GM12891 (cell line): ENCODE results near the gene PLPP3. TPM values are rescaled to one million over a fixed set of nuclear protein-coding genes. Genes with fewer than 3 reads are reported as not detected.
"Not testable (repeated sequence)": the region's sequence is repeated elsewhere in the genome, so short reads cannot be mapped to it uniquely, and the experiment has no call there.

ENCODE experiments used
- DNase-seq: peaks from one replicate; pipeline ENCODE4 v3.0.0; 2011; ENCODE audit warnings: low spot score; ENCODE audit not compliant: insufficient read length
- FAIRE-seq: peaks from 2 replicates; lab custom pipeline; 2011; peaks lifted over from hg19 to GRCh38; lab: Jason Lieb, UNC
- PAX5 ChIP-seq: IDR thresholded peaks from 2 replicates; pipeline ENCODE4 v1.6.1; 2011; ENCODE audit warnings: low read length, moderate library complexity, mild to moderate bottlenecking; ENCODE audit not compliant: insufficient read depth, severe bottlenecking
- POLR2A ChIP-seq: IDR thresholded peaks from 2 replicates; pipeline ENCODE4 v1.6.1; 2011; ENCODE audit warnings: low read depth, low read length, control low read depth
- POLR2AphosphoS5 ChIP-seq: IDR thresholded peaks from 2 replicates; pipeline ENCODE4 v1.6.1; 2011; ENCODE audit warnings: low read depth, low read length, control low read depth
- POU2F2 ChIP-seq: IDR thresholded peaks from 2 replicates; pipeline ENCODE4 v1.6.1; 2011; ENCODE audit warnings: low read depth, mild to moderate bottlenecking, control low read depth, low read length, moderate library complexity
- SPI1 ChIP-seq: IDR thresholded peaks from 2 replicates; pipeline ENCODE4 v1.6.1; 2011; ENCODE audit warnings: low read depth, low read length, control low read depth
- TAF1 ChIP-seq: IDR thresholded peaks from 2 replicates; pipeline ENCODE4 v1.6.1; 2011; ENCODE audit warnings: low read depth, low read length, control low read depth
- polyA plus RNA-seq: library from polyadenylated mRNA; unstranded; fragments of >200 nt; gene quantifications from one replicate; pipeline ENCODE4 v1.2.1, GENCODE V29; 2012; ENCODE audit warnings: low read depth, missing spikeins, inconsistent platforms; ENCODE audit not compliant: missing spikeins

PLPP3 gene
- polyA plus RNA-seq = 0.22 TPM

DNA sequence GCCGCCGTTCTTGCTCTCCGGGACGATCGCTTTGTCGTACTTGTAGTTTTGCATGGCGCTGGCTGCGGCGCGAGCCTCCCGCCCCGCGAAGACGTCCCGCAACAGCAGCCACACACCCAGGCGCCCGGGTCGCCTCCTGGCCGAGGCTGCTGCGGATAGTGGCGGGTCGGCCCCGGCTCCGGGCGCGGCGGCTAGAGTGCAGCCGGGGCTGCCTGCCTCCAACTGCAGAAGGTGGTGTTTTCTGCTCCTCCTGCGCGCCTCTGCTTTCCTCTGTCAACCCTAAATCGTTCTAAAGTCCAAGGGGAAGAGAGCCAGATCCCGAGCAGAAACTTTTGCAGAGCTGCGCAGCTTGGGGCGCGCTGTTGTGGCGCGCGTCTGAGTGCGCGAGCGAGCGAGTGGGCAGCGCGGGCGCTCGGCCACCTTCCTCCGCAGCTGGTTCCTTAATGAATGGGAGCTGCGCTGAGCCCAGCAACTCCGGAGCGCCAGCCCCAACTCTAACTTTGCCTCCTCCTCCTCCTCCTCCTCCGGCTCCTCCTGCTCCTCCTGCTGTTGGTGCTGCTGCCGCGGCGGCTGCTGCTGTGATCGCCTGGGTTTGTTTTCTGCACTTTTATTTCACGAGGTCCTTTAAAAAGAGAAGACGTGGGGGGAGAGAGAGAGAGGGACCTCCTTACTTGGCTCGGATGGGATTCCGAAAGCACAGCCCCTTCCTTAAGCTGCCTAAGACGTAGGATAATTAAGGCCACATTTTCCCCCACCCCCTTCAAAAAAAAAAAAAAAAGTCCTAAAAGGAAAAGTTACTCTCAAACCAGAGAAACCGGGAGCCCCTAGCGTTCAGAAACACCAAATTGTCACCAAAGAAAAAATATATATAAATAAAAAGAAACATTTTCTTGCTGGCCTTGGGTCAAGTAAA is at the start of gene PLPP3:
PLPP3 (minus strand) TSS at position 601 of the 913 bp plus-strand sequence; CDS start at position 54, 547 bp downstream.
- FAIRE-seq = peak; percentile 43
- no peak for DNase-seq

DNA sequence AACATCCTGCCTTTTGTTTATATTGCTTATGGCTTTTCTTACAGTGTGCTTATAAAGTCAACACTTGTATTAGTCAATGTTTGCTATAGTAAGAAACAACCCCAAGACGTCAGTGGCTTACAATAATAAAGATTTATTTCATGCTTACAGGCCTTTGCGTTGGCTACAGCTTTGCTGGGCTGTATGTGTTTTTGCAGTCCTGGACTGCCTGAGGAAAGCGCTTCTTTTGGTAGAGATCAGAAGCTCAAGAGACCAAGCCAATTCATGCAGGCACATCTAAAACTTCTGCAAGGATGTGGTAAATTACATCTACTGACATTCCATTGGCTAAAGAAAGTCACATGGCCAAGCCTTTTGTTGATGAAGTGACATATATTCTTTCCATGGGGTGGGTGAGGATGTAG is 48.3 kb upstream of the PLPP3 start:
- no peak for FAIRE-seq
- no peak for DNase-seq
- TF ChIP-seq POLR2AphosphoS5 = no peak
- no peak for TF ChIP-seq POLR2A
- no peak for TF ChIP-seq PAX5
- no peak for TF ChIP-seq TAF1
- TF ChIP-seq SPI1 = no peak
- no peak for TF ChIP-seq POU2F2

More for the DNA sequence above, at the start of gene PLPP3:
- TF ChIP-seq PAX5 = no peak
- no peak for TF ChIP-seq SPI1
- no peak for TF ChIP-seq POU2F2
- TF ChIP-seq TAF1 = no peak
- no peak for TF ChIP-seq POLR2AphosphoS5
- TF ChIP-seq POLR2A = no peak

DNA sequence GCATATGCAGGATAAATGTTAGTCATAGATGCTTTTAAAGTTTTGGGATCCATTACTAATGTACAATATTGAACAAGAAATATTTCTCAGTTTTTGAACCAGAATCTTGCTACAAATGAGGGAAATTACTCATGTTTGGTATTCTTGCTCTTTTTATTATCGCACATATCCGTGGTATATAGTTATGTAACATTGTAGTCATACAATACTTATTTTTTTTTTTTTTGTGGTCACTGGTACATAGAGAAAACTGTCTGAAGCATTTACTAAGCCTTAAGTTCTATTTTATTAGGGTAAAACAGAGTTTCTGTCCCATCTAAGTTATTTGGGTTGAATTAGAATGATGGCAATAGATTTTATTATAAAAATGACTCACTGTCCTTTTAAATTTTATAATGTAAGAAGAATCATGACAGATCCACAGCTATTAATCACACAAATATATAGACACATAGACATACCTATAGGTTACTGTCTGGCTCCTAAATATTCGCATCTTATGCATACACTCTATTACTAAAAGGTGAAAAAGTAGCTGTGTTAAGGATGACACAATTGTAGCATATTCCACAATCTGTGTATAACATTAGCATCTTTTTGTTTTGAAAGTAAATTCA is 47.8 kb upstream of the PLPP3 start:
- no peak for DNase-seq
- TF ChIP-seq PAX5 (no peak), POLR2A (no peak)
- FAIRE-seq = no peak

DNA sequence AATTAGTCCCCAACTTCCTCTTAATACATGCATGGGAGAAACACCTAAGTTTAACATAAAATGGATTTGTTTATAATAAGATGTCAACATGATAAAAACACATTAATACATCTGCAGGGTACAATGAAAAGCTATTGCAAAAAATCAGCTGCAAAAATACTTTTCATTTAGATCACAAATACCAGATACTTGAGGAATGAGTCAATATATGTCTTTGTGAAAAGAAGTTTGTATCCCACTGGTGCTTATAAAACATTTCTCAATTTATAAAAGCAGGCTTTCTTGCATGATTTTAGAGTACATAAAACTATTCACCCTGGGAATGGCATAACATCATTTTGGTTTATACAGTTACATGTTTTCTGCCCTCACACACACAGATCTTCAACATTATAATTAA is 47.2 kb upstream of the PLPP3 start:
- no peak for TF ChIP-seq POLR2A
- no peak for DNase-seq
- no peak for FAIRE-seq

DNA sequence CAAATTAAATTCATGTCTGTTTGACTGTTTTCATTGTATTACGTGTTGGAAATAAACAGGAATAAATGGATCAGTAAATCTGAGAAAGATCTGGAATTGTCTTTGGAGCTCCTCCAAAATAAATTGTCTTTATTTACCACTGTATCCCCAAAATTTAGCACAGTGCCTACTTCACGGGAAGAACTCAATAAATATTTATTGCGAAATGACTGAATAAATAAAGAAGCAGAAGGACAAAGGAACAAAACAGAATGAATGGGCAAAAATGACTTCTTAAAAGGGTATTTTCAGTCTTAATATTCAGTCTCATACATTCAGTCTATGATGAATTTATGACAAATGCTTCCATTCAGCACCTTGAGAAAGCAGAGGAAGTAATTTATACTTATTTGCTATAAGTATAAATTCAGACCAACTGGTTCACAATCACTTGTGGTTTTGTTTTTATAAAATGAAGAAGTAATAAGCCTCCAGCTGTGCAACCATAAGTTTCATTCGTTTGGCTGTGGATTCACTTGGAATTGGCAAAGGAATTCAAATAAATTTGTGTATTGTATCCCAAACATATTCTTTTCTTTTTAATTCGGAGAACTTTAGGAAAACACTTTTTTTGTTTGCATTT is 46.6 kb upstream of the PLPP3 start:
- FAIRE-seq (no peak), DNase-seq (no peak)
- TF ChIP-seq POLR2AphosphoS5 (no peak), TAF1 (no peak), POU2F2 (no peak), PAX5 (no peak), POLR2A (no peak), SPI1 (no peak)

DNA sequence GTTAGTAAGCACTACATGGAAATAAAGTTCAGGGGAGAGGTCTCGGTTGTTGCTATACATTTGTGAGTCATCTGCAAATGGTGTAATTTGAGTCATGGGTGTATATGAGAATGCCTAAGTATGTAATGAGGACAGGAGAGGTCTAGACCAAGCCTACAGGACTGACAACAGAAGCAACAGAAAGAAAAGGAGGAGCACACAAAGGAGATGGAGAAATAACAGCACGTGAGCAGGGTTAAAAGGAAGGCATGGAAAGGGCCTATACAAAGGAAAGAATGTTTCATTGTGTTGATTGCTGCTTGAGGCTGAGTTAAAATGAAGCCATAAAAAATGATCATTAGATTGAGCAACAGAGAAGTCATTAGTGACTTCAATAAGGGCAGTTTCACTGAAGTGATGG is 37.8 kb upstream of the PLPP3 start:
- no peak for DNase-seq
- FAIRE-seq = no peak
- no peak for TF ChIP-seq POLR2A

DNA sequence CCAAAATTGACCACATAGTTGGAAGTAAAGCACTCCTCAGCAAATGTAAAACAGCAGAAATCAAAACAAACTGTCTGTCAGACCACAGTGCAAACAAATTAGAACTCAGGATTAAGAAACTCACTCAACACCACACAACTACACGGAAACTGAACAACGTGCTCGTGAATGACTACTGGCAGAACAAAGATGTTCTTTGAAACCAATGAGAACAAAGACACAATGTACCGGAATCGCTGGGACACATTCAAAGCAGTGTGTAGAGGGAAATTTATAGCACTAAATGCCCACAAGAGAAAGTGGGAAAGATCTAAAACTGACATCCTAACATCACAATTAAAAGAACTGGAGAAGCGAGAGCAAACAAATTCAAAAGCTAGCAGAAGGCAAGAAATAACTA is 31.4 kb upstream of the PLPP3 start:
- DNase-seq, FAIRE-seq: not testable (repeated sequence)

DNA sequence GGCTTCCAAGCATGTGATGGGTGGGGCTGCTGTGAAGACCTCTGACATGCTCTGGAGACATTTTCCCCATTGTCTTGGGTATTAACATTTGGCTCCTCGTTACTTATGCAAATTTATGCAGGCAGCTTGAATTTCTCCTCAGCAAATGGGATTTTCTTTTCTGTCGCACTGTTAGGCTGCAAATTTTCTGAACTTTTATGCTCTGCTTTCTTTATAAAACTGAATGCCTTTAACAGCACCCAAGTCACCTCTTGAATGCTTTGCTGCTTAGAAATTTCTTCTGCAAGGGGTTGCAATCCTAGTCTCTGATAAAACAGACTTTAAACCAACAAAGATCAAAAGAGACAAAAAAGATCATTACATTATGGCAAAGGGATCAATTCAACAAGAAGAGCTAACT is 30.7 kb upstream of the PLPP3 start:
- not testable (repeated sequence) for DNase-seq, FAIRE-seq

DNA sequence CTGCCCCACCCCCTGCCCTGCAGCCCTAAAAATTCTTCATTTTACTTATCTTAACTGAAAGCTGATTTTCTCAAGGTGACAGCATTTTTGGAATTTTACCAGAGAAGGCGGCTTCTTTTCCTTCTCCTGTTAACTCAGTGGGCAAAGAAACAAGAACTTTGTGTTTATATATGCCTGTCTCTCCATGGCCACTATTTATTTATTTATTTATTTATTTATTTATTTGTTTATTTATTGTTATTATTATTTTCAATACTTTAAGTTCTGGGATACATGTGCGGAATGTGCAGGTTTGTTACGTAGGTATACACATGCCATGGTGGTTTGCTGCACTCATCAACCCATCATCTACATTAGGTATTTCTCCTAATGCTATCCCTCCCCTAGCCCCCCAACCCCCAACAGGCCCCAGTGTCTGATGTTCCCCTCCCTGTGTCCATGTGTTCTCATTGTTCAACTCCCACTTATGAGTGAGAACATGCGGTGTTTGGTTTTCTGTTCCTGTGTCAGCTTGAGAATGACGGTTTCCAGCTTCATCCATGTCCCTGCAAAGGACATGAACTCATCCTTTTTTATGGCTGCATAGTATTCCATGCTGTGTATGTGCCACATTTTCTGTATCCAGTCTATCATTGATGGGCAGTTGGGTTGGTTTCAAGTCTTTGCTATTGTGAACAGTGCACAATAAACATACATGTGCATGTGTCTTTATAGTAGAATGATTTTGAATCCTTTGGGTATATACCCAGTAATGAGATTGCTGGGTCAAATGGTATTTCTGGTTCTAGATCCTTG is 16.2 kb upstream of the PLPP3 start:
- not testable (repeated sequence) for DNase-seq, FAIRE-seq

DNA sequence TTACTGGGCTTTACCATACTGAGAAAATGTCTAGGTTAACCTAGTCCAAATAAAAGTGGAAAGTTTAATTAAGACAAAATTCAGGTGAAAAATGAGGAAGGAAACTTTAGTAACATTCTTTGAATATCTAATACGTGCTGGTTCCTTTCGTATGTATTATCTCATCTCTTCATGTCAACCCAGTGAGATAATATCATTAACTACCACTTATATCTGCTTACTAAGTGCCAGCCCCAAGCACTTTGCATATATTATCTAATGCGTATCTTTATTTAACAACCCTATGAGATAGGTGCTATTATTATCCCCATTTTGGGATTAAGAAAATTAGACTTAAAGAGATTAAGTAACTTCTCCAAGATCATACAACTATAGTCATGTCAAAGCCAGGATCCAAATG is 12.5 kb upstream of the PLPP3 start:
- no peak for DNase-seq
- FAIRE-seq = no peak
- TF ChIP-seq POU2F2 (no peak), SPI1 (no peak), POLR2A (no peak), POLR2AphosphoS5 (no peak), TAF1 (no peak), PAX5 (no peak)
